ENCODE results near the gene FSD1L.
"Not testable (repeated sequence)": the region's sequence is repeated elsewhere in the genome, so short reads cannot be mapped to it uniquely, and the experiment has no call there.

The FSD1L gene

DNA sequence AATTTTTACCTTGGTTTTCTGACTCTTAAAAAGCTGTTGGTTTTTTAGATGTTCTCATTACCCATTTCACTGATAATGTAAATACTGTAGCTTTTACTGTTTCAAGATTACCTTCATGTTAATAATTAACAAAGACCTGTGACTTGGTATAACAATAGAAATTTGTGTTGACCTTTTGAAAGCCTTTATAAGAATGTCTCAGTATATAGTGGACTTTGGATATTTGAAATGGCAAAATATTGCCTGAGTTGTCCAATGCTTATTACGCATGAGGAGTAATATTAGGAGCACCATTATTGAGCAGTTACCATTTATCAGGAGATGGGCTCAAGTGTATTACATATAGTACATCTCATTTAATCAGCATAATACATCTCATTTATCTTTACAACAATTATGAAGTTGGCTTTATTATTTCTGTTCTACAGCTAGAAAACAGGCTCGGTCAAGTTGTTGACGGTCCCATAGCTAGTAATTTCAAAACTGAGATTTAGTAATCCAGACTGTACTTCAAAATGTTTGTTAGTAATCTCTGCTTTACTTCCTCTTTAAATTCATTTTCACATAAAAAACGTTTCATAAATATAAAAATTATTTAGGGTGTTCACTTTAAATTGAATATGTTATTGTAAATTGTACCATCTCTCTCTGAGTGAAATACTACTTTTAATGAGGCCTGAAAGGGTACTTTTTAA lies 59.4 kb downstream of the FSD1L start:
- no peak overlapping the region for H3K9ac ChIP-seq (ENCODE audit: low read length)
- no peaks in the 10 kb centered on the region for H3K4me1 ChIP-seq (ENCODE audit: control insufficient read depth, insufficient read depth, low read length)
- H3K36me3 ChIP-seq (ENCODE audit: control insufficient read depth, insufficient read depth, low read length), result no peaks in the 10 kb centered on the region
- no peaks in the 10 kb centered on the region for H3K27me3 ChIP-seq (ENCODE audit: control insufficient read depth, insufficient read depth, low read length)
- H3K27ac ChIP-seq (ENCODE audit: low read depth, low read length), result no peak overlapping the region
- H3K4me3 ChIP-seq (ENCODE audit: low read length), result no peak overlapping the region

DNA sequence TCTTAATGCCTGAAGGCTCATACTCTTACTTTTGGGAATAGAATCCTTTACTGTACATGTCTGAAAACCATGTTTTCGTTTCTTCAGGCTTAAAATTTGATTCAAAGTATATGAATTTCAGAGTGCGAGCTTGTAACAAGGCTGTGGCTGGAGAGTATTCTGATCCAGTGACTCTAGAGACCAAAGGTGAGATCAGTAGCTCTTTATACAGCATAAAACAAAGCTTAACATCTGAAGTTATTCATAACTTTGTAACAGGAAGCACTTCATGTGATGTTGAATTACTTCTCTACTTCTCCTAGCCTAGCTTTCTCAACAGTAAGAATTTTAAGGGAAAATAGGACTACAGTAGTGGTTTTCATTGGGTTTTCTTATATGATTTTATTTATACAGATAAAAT lies 60.7 kb downstream of the FSD1L start:
- no peaks in the 10 kb centered on the region for H3K4me1 ChIP-seq (ENCODE audit: control insufficient read depth, insufficient read depth, low read length)
- no peak overlapping the region for H3K4me3 ChIP-seq (ENCODE audit: low read length)
- H3K36me3 ChIP-seq (ENCODE audit: control insufficient read depth, insufficient read depth, low read length), result no peaks in the 10 kb centered on the region
- no peaks in the 10 kb centered on the region for H3K27me3 ChIP-seq (ENCODE audit: control insufficient read depth, insufficient read depth, low read length)
- no peak overlapping the region for H3K27ac ChIP-seq (ENCODE audit: low read depth, low read length)
- no peak overlapping the region for H3K9ac ChIP-seq (ENCODE audit: low read length)

DNA sequence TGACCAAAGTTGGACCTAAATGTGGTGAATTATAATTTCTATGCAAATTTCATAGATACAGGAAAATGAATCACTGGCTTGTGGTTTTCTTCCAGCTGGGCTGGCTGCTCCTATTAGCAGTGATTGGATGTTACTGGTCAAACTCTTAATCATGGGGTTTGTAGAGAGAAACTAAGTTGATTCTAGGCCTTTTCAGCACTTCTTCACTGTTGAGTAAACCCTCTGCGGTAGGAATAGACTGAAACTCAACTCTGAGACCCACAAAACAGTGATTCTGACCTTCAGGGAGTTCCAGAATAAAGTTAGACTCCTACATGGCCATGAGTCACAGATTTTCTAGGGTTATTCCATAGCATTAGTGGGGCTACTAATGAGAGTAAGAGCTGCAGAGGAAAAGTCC lies 62.2 kb downstream of the FSD1L start:
- H3K27ac ChIP-seq (ENCODE audit: low read depth, low read length), result no peak overlapping the region
- no peak overlapping the region for H3K9ac ChIP-seq (ENCODE audit: low read length)
- no peaks in the 10 kb centered on the region for H3K27me3 ChIP-seq (ENCODE audit: control insufficient read depth, insufficient read depth, low read length)
- H3K4me3 ChIP-seq (ENCODE audit: low read length), result no peak overlapping the region
- H3K4me1 ChIP-seq (ENCODE audit: control insufficient read depth, insufficient read depth, low read length), result no peaks in the 10 kb centered on the region
- H3K36me3 ChIP-seq (ENCODE audit: control insufficient read depth, insufficient read depth, low read length), result peaks cover 1% of the 10 kb centered on the region

DNA sequence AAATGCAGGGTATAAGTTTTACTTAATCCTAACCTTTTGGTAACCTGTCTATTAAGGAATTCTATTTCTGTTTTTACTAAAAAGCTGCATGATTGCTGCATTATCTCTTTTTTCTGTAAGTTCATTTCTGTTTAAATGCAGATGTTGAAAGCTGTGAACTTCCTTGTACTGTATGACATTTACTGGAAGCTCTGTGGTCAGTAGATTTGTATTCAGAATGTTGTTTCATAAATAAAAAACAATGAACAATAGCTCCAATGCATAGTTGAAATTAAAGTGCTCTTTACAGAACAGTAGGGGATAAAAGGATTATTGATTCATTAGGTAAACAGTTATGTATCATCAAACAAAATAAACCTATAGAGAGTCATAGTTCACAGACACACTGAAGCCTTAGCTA lies 63.6 kb downstream of the FSD1L start:
- H3K36me3 ChIP-seq (ENCODE audit: control insufficient read depth, insufficient read depth, low read length), result peaks cover 6% of the 10 kb centered on the region
- no peak overlapping the region for H3K4me3 ChIP-seq (ENCODE audit: low read length)
- H3K27ac ChIP-seq (ENCODE audit: low read depth, low read length), result no peak overlapping the region
- no peaks in the 10 kb centered on the region for H3K4me1 ChIP-seq (ENCODE audit: control insufficient read depth, insufficient read depth, low read length)
- H3K9ac ChIP-seq (ENCODE audit: low read length), result no peak overlapping the region
- H3K27me3 ChIP-seq (ENCODE audit: control insufficient read depth, insufficient read depth, low read length), result no peaks in the 10 kb centered on the region

DNA sequence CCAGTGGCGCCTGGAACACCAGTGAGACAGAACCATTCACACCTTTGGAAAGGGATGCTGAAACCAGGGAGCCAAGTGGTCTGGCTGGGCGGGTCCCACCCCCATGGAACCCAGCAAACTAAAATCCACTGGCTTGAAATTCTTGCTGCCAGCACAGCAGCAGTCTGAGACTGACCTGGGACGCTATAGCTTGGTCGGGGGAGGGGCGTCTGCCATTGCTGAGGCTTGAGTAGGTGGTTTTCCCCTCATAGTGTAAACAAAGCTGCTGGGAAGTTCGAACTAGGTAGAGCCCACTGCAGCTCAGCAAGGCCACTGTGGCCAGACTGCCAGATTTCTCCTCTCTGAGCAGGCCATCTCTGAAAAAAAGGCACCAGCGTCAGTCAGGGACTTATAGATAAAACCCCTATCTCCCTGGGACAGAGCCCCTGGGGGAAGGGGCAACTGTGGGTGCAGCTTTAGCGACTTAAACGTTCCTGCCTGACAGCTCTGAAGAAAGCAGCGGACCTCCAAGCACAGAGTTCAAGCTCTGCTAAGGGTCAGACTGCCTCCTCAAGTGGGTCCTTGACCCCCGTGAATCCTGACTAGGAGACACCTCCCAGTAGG lies 68.1 kb downstream of the FSD1L start:
- H3K36me3 ChIP-seq (ENCODE audit: control insufficient read depth, insufficient read depth, low read length), result peaks cover 6% of the 10 kb centered on the region
- H3K9ac ChIP-seq (ENCODE audit: low read length), result no peak overlapping the region
- H3K4me3 ChIP-seq (ENCODE audit: low read length), result no peak overlapping the region
- no peaks in the 10 kb centered on the region for H3K27me3 ChIP-seq (ENCODE audit: control insufficient read depth, insufficient read depth, low read length)
- no peaks in the 10 kb centered on the region for H3K4me1 ChIP-seq (ENCODE audit: control insufficient read depth, insufficient read depth, low read length)
- no peak overlapping the region for H3K27ac ChIP-seq (ENCODE audit: low read depth, low read length)

DNA sequence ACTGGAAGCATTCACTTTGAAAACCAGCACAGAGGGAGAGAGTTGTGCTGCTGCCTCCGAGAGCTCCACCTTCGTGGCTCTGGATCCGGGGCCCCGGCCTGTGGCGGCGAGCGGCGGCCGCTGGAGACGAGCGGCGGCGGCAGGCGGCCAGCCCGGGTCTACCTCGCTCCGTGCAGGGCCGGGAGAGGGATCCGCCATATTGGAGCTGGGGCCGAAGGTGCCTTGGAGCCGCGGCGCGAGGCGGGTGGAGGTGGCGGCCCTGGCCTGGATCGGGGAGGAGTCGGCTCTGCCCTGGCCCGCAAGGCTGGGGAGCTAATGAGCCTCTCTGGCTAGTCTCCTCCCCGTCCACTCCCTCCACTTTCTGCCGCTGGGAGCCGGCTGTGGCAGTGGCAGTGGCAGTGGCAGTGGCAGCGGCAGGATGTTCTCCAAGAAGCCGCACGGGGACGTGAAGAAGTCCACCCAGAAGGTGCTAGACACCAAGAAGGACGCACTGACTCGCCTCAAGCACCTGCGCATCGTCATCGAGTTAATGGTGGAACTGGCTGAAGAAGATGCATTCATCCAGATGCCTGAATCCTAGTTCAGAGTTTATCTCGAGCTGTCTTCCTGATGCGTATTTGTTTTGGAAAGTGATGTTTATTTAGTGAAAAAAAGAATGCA lies 72.0 kb downstream of the FSD1L start:
- H3K4me3 ChIP-seq (ENCODE audit: low read length); H3K27me3 ChIP-seq (ENCODE audit: control insufficient read depth, insufficient read depth, low read length); H3K4me1 ChIP-seq (ENCODE audit: control insufficient read depth, insufficient read depth, low read length); H3K27ac ChIP-seq (ENCODE audit: low read depth, low read length); H3K9ac ChIP-seq (ENCODE audit: low read length); H3K36me3 ChIP-seq (ENCODE audit: control insufficient read depth, insufficient read depth, low read length): not testable (repeated sequence)

DNA sequence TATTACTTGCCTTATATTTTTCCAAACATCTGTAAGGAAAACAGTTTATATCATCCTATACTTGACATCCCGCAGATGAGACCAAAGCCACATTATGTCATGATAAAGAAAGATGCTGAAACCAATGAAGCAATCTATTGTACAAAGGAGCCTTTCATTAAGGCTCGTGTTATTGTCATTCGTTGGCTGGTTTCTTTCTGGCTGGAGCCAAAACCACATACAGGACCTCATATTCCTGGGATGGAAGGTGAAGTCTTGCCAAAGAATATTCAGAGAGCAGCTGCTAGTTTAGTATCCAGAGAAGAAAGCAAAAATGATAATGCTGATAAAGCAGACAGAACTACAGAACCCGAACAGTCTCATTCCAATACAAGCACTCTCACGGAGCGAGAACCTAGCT lies 73.2 kb downstream of the FSD1L start:
- H3K27me3 ChIP-seq (ENCODE audit: control insufficient read depth, insufficient read depth, low read length); H3K27ac ChIP-seq (ENCODE audit: low read depth, low read length); H3K9ac ChIP-seq (ENCODE audit: low read length); H3K36me3 ChIP-seq (ENCODE audit: control insufficient read depth, insufficient read depth, low read length); H3K4me3 ChIP-seq (ENCODE audit: low read length); H3K4me1 ChIP-seq (ENCODE audit: control insufficient read depth, insufficient read depth, low read length): not testable (repeated sequence)

DNA sequence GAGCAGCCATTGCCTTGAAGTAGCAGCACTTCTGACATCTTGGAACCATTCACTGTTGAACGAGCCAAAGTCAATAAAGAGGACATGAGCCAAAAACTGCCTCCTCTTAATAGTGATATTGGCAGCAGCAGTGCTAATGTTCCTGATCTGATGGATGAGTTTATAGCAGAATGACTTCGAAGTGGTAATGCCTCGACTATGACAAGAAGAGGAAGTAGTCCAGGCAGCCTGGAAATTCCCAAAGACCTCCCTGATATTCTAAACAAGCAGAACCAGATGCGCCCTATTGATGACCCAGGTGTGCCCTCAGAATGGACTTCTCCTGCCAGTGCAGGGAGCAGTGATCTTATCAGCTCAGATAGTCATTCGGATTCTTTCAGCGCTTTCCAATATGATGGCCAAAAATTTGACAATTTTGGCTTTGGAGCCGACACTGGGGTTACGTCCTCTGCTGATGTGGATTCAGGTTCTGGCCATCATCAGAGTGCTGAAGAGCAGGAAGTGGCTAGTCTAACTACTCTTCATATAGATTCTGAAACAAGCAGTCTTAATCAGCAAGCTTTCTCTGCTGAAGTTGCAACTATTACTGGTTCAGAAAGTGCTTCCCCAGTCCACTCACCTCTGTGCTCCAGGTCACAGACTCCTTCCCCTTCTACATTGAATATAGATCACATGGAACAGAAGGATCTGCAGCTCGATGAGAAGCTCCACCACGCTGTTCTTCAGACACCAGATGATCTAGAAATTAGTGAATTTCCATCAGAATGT lies 75.0 kb downstream of the FSD1L start:
- not testable (repeated sequence) for H3K36me3 ChIP-seq (ENCODE audit: control insufficient read depth, insufficient read depth, low read length); H3K4me1 ChIP-seq (ENCODE audit: control insufficient read depth, insufficient read depth, low read length); H3K27me3 ChIP-seq (ENCODE audit: control insufficient read depth, insufficient read depth, low read length); H3K9ac ChIP-seq (ENCODE audit: low read length); H3K4me3 ChIP-seq (ENCODE audit: low read length); H3K27ac ChIP-seq (ENCODE audit: low read depth, low read length)

DNA sequence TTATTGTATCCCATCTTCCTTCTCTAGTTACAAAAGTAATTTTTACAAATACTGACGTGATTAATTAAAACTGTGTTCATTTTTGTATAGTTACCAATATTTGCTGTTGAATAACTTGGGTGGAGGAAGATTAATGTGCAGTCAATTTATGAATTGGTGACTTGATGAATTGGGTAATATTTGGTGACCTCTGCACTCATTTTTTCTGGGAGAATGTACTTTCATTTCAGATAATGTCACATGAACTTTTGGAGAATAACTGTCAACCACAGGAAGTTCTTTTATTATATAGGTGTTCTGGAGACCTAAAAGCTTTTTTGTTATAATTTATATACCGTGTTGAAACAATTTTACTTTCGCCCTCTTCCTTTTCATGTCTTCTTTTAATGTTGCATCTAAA lies 83.7 kb downstream of the FSD1L start:
- Histone ChIP-seq H3K4me3 (ENCODE audit: low read length) (no peak overlapping the region), H3K27me3 (ENCODE audit: control insufficient read depth, insufficient read depth, low read length) (no peaks in the 10 kb centered on the region), H3K36me3 (ENCODE audit: control insufficient read depth, insufficient read depth, low read length) (no peaks in the 10 kb centered on the region), H3K9ac (ENCODE audit: low read length) (no peak overlapping the region), H3K27ac (ENCODE audit: low read depth, low read length) (no peak overlapping the region), H3K4me1 (ENCODE audit: control insufficient read depth, insufficient read depth, low read length) (no peaks in the 10 kb centered on the region)

DNA sequence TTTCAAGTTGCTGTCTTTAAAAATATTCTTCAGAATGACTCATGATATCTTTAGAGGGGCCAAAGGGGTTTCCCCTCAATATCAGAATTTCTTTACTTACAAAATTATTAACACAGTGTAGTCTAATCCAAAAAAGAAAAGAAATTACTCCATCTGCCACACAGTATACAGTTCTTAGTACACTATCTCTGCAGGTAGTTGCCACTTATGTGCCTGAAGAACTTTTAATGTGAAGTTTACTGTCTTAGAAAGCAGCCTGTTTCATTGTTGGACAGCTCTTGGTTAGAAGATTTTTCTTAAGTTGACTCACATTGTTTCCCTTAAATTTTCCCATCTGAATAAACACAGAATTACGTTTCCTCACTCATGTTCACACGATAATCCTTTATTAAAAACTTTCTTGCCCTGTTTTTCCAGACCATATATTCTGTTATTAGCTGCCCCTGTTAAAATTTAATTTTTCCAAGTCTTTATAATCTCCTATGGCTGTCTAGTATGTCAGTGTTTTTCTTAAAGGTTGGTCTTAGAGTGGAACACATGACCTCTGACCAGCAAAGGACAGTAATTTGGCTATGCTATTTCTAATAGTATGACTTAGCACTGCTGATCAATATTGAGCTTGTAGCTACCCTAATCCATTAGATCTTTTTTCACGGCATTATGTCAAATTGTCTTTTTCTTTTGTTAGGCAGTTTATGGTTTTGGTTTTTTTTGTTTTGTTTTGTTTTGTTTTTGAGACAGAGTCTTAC lies 88.3 kb downstream of the FSD1L start:
- no peak overlapping the region for H3K4me3 ChIP-seq (ENCODE audit: low read length)

DNA sequence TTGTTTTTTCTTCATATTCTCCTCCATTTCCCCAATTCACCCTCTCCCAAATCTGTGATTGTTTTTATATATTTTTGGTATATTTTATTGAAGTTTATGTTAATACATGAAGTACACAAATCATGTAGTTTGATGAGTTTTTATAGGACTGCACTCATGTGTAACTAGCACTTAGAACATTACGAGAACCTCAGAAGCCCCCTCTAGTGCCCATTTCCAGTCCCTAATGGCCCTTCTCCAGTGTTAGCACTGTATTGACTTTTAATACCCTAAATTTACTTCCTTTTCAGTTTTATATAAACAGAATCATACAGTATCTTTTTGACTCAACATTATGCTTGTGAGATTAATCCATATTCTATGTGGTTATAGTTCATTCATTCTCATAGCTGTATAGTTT lies 91.6 kb downstream of the FSD1L start:
- Histone ChIP-seq H3K4me1 (ENCODE audit: control insufficient read depth, insufficient read depth, low read length) (no peaks in the 10 kb centered on the region), H3K36me3 (ENCODE audit: control insufficient read depth, insufficient read depth, low read length) (no peaks in the 10 kb centered on the region), H3K27me3 (ENCODE audit: control insufficient read depth, insufficient read depth, low read length) (no peaks in the 10 kb centered on the region)

More for the DNA sequence above, 88.3 kb downstream of the FSD1L start:
- Histone ChIP-seq H3K36me3 (ENCODE audit: control insufficient read depth, insufficient read depth, low read length) (no peaks in the 10 kb centered on the region), H3K9ac (ENCODE audit: low read length) (no peak overlapping the region), H3K27ac (ENCODE audit: low read depth, low read length) (no peak overlapping the region), H3K4me1 (ENCODE audit: control insufficient read depth, insufficient read depth, low read length) (no peaks in the 10 kb centered on the region), H3K27me3 (ENCODE audit: control insufficient read depth, insufficient read depth, low read length) (no peaks in the 10 kb centered on the region)

DNA sequence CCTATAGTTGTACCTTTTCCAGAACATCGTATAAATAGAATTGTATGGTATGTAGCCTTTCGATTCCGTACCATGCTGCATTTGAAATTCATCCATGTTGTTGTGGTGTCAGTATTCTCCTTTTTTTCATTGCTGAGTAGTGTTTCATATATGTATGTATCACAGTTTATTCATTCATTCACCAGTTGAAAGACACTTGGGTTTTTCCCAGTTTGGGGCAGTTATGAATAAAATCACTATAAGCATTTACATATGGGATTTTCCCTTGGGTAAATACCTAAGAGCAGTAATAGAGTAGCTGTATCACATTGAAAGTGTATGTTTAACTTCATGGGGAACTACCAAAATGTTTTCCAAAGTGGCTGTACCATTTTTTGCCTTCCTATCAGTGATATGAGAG lies 94.0 kb downstream of the FSD1L start:
- Histone ChIP-seq H3K4me1 (ENCODE audit: control insufficient read depth, insufficient read depth, low read length) (no peaks in the 10 kb centered on the region), H3K36me3 (ENCODE audit: control insufficient read depth, insufficient read depth, low read length) (no peaks in the 10 kb centered on the region), H3K27ac (ENCODE audit: low read depth, low read length) (no peak overlapping the region), H3K9ac (ENCODE audit: low read length) (no peak overlapping the region), H3K4me3 (ENCODE audit: low read length) (no peak overlapping the region), H3K27me3 (ENCODE audit: control insufficient read depth, insufficient read depth, low read length) (no peaks in the 10 kb centered on the region)

More for the DNA sequence above, 91.6 kb downstream of the FSD1L start:
- Histone ChIP-seq H3K27ac (ENCODE audit: low read depth, low read length) (no peak overlapping the region), H3K9ac (ENCODE audit: low read length) (no peak overlapping the region), H3K4me3 (ENCODE audit: low read length) (no peak overlapping the region)
